GM23248 (cell line): ENCODE data around the gene ITM2C. TPM values are rescaled to one million over a fixed set of nuclear protein-coding genes. Genes with fewer than 3 reads are reported as not detected.

ENCODE experiments used
- DNase-seq: peaks from one replicate; pipeline ENCODE4 v3.0.0-alpha.2; 2015
- H2AFZ ChIP-seq: fragments of 200-600 bp; sonication (generic); 2 replicates; pipeline ENCODE4 v1.6.1; 2016; ENCODE audit warnings: antibody characterized with exemption
- H3F3A ChIP-seq: fragments of 200-600 bp; sonication (generic); 2 replicates; pipeline ENCODE4 v1.6.1; 2016; ENCODE audit warnings: mild to moderate bottlenecking, antibody characterized with exemption, mixed run types; ENCODE audit not compliant: insufficient read depth
- H3K27ac ChIP-seq: fragments of 200-600 bp; sonication (generic); 2 replicates; pipeline ENCODE4 v1.5.1; 2016; ENCODE audit warnings: mild to moderate bottlenecking
- H3K27me3 ChIP-seq: fragments of 200-600 bp; sonication (generic); replicated peaks from 2 replicates; pipeline ENCODE4 v1.6.1; 2016; ENCODE audit warnings: mild to moderate bottlenecking; ENCODE audit not compliant: insufficient read depth
- H3K36me3 ChIP-seq: fragments of 200-600 bp; sonication (generic); 2 replicates; pipeline ENCODE4 v1.6.1; 2016; ENCODE audit warnings: low read depth, mild to moderate bottlenecking
- H3K4me1 ChIP-seq: fragments of 200-600 bp; sonication (generic); 2 replicates; pipeline ENCODE4 v1.6.1; 2016; ENCODE audit warnings: mild to moderate bottlenecking; ENCODE audit not compliant: insufficient read depth
- H3K4me2 ChIP-seq: fragments of 200-600 bp; sonication (generic); one replicate; pipeline ENCODE4 v1.6.1; 2016; ENCODE audit warnings: mild to moderate bottlenecking; ENCODE audit not compliant: unreplicated experiment
- H3K4me3 ChIP-seq: fragments of 200-600 bp; sonication (generic); 2 replicates; pipeline ENCODE4 v1.5.1; 2016; ENCODE audit warnings: mild to moderate bottlenecking
- H3K79me2 ChIP-seq: fragments of 200-600 bp; sonication (generic); 2 replicates; pipeline ENCODE4 v1.6.1; 2016; ENCODE audit warnings: mild to moderate bottlenecking; ENCODE audit not compliant: insufficient read depth
- H3K9ac ChIP-seq: fragments of 200-600 bp; sonication (generic); 2 replicates; pipeline ENCODE4 v1.6.1; 2016; ENCODE audit warnings: mild to moderate bottlenecking
- H3K9me2 ChIP-seq: fragments of 200-600 bp; sonication (generic); 2 replicates; pipeline ENCODE4 v1.6.1; 2016; ENCODE audit warnings: mixed run types, mild to moderate bottlenecking, moderate library complexity; ENCODE audit not compliant: insufficient read depth
- H3K9me3 ChIP-seq: fragments of 200-600 bp; sonication (generic); one replicate; pipeline ENCODE4 v1.6.1; 2017; ENCODE audit warnings: low read depth
- H4K20me1 ChIP-seq: fragments of 200-600 bp; sonication (generic); 2 replicates; pipeline ENCODE4 v1.6.0; 2016; ENCODE audit not compliant: insufficient read depth
- EZH2 ChIP-seq: fragments of 200-600 bp; sonication (generic); IDR thresholded peaks from 2 replicates; pipeline ENCODE4 v1.6.1; 2018; ENCODE audit warnings: antibody characterized with exemption, mild to moderate bottlenecking; ENCODE audit not compliant: insufficient read depth, poor library complexity, severe bottlenecking
- EZH2phosphoT487 ChIP-seq: fragments of 200-600 bp; sonication (generic); IDR thresholded peaks from 2 replicates; pipeline ENCODE4 v1.6.1; 2018; ENCODE audit warnings: antibody characterized with exemption, moderate library complexity, mild to moderate bottlenecking, low read depth; ENCODE audit not compliant: insufficient read depth
- WGBS, 2 experiments: methylation state at CpG; one replicate each; pipeline ENCODE4 v1.1.6; 2015 to 2017; ENCODE audit warnings: low lambda C conversion rate in 2 of 2, low coverage in 1 of 2; ENCODE audit errors: missing lambda C conversion rate in 2 of 2; 5-methylcytosine and 5-hydroxymethylcytosine counted together
- in situ Hi-C: fragments of 300-500 bp; cut with MboI; formaldehyde crosslinking; loops from 2 replicates; pipeline ENCODE4 v1.15.0; 2020
- polyA plus RNA-seq: library from polyadenylated mRNA; unstranded; fragments of >200 nt; fragmentation: Nextera tagmentation; extraction: Ambion mirVana; gene quantifications from 2 replicates; pipeline ENCODE4 v1.2.1, GENCODE V29; 2016
- total RNA-seq: library from RNA; depleted of rRNA; stranded (reverse); fragments of >200 nt; shearing (Covaris generic); gene quantifications from 2 replicates; pipeline ENCODE4 v1.2.3, GENCODE V29; 2014; rRNA removed

ITM2C gene
- total and polyA plus RNA-seq, 2 experiments from 2014 or later = 38.9 to 47.3 TPM

DNA sequence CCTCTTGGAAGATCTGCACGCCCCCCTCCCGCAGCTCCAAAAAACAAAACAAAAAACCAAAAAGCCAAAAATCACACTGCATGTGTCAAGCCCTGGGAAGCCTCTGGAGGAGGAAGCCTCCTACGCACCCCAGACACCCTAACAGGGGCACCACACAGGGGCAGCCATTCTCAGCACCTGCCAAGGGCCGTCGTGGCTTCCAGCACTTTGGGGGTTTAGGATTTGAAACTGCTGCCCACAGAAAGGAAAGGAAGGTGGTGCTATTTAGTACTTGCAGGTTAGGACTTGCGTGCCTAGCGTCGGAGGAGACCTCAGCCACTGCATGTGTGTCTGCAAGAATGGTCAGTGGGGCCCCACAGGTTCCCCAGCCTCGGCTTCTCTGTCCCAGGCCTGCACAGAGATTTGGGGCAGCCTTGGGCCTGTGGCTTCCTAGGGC is 60.7 kb downstream of the ITM2C start:
- peaks cover 20% of the 10 kb centered on the region for H3K27me3 ChIP-seq
- TF ChIP-seq EZH2 (no peak), EZH2phosphoT487 (no peak)

DNA sequence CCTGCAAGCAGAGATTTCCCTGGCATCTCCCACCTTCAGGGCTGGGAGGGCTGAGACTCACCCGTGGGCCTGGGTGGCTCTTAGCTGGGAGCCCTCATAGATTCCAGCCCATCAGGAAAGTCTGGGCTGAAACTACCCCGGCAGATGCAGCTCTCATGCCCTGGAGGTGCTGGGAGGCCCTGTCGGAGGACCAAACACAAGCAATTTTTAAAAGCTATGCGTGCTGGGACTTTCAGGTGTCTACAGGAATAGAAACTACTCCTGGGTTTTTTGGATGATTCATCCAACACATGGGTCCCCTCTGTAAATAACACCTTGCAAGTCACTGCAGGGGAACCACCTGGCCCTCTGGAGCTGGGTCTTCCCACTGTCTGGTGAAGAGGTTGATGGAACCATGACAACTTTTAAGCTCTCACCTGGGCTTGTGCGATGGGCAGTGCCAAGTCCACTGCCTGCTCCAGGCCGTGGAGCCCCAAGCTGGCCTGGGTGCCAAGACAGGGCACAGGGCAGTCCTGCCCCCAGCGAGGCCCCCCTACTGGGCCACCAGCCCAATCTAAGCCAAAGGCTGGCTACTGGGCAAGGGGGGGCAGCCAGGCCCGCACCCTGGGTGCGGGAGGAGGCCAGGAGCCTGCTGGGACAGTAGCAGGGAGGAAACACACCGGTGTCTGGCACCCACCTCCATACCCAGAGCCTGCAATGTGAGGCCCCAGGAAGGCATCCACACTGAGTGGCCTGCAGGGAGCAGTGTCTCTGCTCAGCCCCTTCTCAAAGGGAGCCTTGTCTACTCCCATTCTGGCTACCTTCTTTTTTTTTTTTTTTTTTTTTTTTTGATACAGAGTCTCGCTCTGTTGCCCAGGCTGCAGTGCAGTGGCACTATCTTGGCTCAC is 61.4 kb downstream of the ITM2C start:
- no peaks in the 10 kb centered on the region for H3K79me2 ChIP-seq
- DNase-seq = no peak
- in situ Hi-C loops = no loop called here
- H3K9me2 ChIP-seq = no peaks in the 10 kb centered on the region
- WGBS, 2 experiments = 63 to 68% methylated on average over 10 to 11 of the region's 11 CpGs
- no peaks in the 10 kb centered on the region for H3K36me3 ChIP-seq
- H4K20me1 ChIP-seq = no peaks in the 10 kb centered on the region
- no peaks in the 10 kb centered on the region for H3K9me3 ChIP-seq
- TF ChIP-seq EZH2 (no peak), EZH2phosphoT487 (no peak)
- no peak overlapping the region for H3K9ac ChIP-seq
- no peak overlapping the region for H2AFZ ChIP-seq
- peaks cover 14% of the 10 kb centered on the region; the same call in 1 of the 2 replicates for H3K27me3 ChIP-seq
- no peak overlapping the region for H3K27ac ChIP-seq
- H3K4me2 ChIP-seq = no peak overlapping the region
- H3K4me3 ChIP-seq = no peak overlapping the region
- H3K4me1 ChIP-seq = no peaks in the 10 kb centered on the region
- no peaks in the 10 kb centered on the region for H3F3A ChIP-seq

More for the DNA sequence above, 60.7 kb downstream of the ITM2C start:
- in situ Hi-C loops = no loop called here
- no peaks in the 10 kb centered on the region for H3K9me2 ChIP-seq
- WGBS, 2 experiments = 74 to 80% methylated on average over 9 of the region's 9 CpGs
- H3K27ac ChIP-seq = no peak overlapping the region
- no peak overlapping the region for H3K9ac ChIP-seq
- H3K9me3 ChIP-seq = no peaks in the 10 kb centered on the region
- H2AFZ ChIP-seq = no peak overlapping the region
- no peak for DNase-seq
- H3K36me3 ChIP-seq = no peaks in the 10 kb centered on the region
- H4K20me1 ChIP-seq = no peaks in the 10 kb centered on the region
- no peaks in the 10 kb centered on the region for H3K4me1 ChIP-seq
- no peaks in the 10 kb centered on the region for H3F3A ChIP-seq
- H3K4me3 ChIP-seq = no peak overlapping the region
- no peaks in the 10 kb centered on the region for H3K79me2 ChIP-seq
- H3K4me2 ChIP-seq = no peak overlapping the region

DNA sequence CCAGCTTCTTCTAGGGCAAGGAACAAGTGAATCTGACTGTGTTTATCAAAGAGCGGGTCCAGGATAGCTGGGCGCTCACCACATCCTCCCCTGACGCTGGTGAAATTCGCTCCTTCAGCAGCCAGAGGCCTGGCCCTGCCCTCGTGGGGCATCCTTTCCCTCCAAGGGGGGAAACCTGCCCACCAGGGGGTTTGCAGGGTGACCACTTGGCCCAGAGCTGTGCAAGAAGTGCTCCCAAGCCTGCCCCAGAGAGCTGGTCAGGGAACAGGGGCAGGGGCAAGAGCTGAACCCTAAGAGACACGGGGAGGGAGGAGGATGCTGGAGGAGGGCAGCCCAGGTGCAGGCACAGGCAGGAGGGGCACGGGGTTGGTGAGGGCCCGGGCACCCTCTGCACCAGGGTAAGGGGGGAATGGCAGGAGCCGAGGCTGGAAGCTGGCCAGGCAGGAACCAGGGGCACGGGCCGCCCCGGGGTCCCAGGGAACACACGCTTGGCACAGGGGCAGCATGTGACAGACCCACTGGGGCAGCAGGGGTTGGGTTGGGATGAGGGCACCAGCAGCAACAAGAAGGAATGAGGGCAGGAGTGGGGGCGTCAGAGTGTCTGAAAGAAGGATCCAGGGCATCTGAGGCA is 63.1 kb downstream of the ITM2C start:
- H3K4me3 ChIP-seq = no peak overlapping the region
- no peaks in the 10 kb centered on the region for H3K79me2 ChIP-seq
- peaks cover 6% of the 10 kb centered on the region; the same call in 1 of the 2 replicates for H3K27me3 ChIP-seq
- TF ChIP-seq EZH2 (no peak), EZH2phosphoT487 (no peak)
- H3K27ac ChIP-seq = no peak overlapping the region
- H3K4me1 ChIP-seq = 0 out of 2 replicates have a peak, but pooled peaks cover 5% of the 10 kb centered on the region
- no peak for DNase-seq
- no peak overlapping the region for H3K9ac ChIP-seq
- H3F3A ChIP-seq = no peaks in the 10 kb centered on the region
- no peaks in the 10 kb centered on the region for H3K9me2 ChIP-seq
- H3K9me3 ChIP-seq = no peaks in the 10 kb centered on the region
- H3K4me2 ChIP-seq = no peak overlapping the region
- no peaks in the 10 kb centered on the region for H3K36me3 ChIP-seq
- WGBS, 2 experiments = 60 to 64% methylated on average over 7 to 14 of the region's 14 CpGs
- H2AFZ ChIP-seq = no peak overlapping the region
- H4K20me1 ChIP-seq = no peaks in the 10 kb centered on the region
- in situ Hi-C loops = no loop called here

Other genes starting within 250 kb of the ITM2C start
- 49.1 and 52.1 TPM in 2 replicates for gene CAB39, start 152.1 kb upstream of the ITM2C start, total RNA-seq
- 22.7 and 23.1 TPM in 2 replicates for gene CAB39, start 152.1 kb upstream of the ITM2C start, polyA plus RNA-seq
- gene GPR55, start 60.3 kb downstream of the ITM2C start, total RNA-seq = not detected in 2 replicates
- gene GPR55, start 60.3 kb downstream of the ITM2C start, polyA plus RNA-seq = 0.20 TPM in 1 of 2 replicates, not detected in the other
- not detected in 2 replicates for gene SPATA3, start 131.2 kb downstream of the ITM2C start, total RNA-seq
- gene SPATA3, start 131.2 kb downstream of the ITM2C start, polyA plus RNA-seq = not detected in 2 replicates
- 0.11 TPM in 1 of 2 replicates, not detected in the other for gene C2orf72, start 172.6 kb downstream of the ITM2C start, total RNA-seq
- not detected in 2 replicates for gene C2orf72, start 172.6 kb downstream of the ITM2C start, polyA plus RNA-seq
- 92.4 and 102 TPM in 2 replicates for gene PSMD1, start 191.9 kb downstream of the ITM2C start, total RNA-seq
- gene PSMD1, start 191.9 kb downstream of the ITM2C start, polyA plus RNA-seq = 103 and 106 TPM in 2 replicates